Measurements from ENCODE around the gene ZNF148. TPM values are rescaled to one million over a fixed set of nuclear protein-coding genes. Genes with fewer than 3 reads are reported as not detected.

Gene ZNF148
- total RNA-seq, 1 experiment from 2014 or later = 27.8 TPM

DNA sequence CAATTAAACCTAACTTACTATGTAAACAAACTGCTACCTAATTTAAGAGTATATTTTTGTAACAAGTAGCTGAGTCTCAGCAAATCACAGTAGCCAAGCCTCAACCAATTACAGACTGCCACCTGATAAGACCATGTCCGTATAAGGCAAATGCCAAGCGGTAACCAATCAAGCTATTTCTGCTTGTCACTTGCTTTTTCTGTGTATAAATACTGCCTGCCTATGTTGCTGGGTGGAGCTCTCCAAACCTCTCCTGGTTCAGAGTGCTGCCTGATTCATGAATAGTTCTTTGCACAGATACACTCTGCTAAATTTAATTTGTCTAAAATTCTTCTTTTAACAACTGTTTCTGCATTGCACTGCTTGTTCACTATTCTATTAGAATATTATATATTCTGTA lies 42.6 kb downstream of the ZNF148 start:
- DNase-seq = no peak
- Histone ChIP-seq H3K4me3 (no peak overlapping the region), H3K4me1 (no peaks in the 10 kb centered on the region), H3K9me3 (replicated peaks) (peaks cover 7% of the 10 kb centered on the region), H3K36me3 (peaks cover 22% of the 10 kb centered on the region), H3K27me3 (no peaks in the 10 kb centered on the region), H3K27ac (no peak overlapping the region)

DNA sequence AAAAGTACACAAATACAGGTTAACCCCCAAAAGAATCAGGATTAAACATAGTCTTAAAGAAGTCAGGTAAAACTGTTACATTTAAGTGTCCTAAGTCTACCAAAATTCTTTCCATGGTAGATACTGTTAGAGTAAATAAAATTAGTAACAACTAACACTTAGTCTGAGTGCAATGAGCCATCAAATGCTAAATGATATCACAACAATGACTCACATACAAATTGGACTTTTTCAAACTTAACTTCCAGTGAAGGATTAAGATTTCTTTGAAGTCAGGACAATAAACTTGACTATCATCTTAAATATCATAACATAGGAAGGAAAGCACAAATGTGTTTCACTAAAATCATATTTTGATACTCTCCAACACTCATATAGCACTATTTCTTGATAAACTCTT lies 43.9 kb downstream of the ZNF148 start:
- DNase-seq = no peak
- Histone ChIP-seq H3K4me1 (no peaks in the 10 kb centered on the region), H3K27ac (no peak overlapping the region), H3K4me3 (no peak overlapping the region), H3K9me3 (replicated peaks) (peaks cover 7% of the 10 kb centered on the region), H3K27me3 (no peaks in the 10 kb centered on the region), H3K36me3 (peaks cover 30% of the 10 kb centered on the region)

DNA sequence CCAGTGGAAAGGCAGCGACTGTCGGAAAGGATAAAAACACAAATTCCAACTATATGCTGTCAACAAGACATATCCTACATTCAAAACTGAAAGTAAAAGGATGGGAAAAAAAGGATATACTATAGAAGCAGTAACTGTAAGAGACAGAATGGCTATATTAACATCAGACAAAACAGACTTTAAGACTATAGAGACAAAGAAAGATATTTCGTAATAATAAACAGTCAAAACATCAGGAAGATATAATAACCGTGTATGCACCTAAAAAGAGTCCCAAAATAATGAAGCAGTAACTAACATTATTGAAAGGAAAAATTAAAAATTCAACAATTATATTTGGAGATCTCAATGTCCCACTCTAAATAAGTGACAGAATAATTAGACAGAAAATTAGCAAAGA lies 48.2 kb downstream of the ZNF148 start:
- H3K4me3 ChIP-seq = no peak overlapping the region
- no peaks in the 10 kb centered on the region for H3K4me1 ChIP-seq
- H3K27me3 ChIP-seq = no peaks in the 10 kb centered on the region
- H3K36me3 ChIP-seq = peaks cover 47% of the 10 kb centered on the region
- peaks cover 4% of the 10 kb centered on the region; the same call in 1 of the 2 replicates for H3K9me3 ChIP-seq (replicated peaks)
- DNase-seq = no peak
- H3K27ac ChIP-seq = no peak overlapping the region

DNA sequence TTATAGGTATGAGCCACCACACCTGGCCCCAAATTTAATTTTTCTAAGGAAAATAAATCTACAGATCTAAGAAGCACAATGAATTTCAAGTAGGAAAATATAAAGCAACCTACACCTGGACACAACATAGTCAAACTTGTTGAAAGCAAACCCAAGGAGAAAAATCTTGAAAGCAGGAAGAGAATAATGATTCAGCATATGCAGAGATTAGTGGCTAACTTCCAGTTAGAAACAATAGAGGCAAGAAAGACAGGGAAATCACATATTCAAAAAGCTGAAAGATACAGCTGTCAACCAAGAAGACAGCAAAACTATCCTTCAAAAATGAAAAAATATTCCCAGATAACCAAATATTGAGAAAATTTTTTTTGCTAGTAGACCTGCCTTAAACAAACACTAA lies 49.4 kb downstream of the ZNF148 start:
- Histone ChIP-seq H3K4me1 (no peaks in the 10 kb centered on the region), H3K9me3 (replicated peaks) (peaks cover 4% of the 10 kb centered on the region; the same call in 1 of the 2 replicates), H3K36me3 (peaks cover 51% of the 10 kb centered on the region), H3K27ac (no peak overlapping the region), H3K4me3 (no peak overlapping the region), H3K27me3 (no peaks in the 10 kb centered on the region)
- DNase-seq = no peak

DNA sequence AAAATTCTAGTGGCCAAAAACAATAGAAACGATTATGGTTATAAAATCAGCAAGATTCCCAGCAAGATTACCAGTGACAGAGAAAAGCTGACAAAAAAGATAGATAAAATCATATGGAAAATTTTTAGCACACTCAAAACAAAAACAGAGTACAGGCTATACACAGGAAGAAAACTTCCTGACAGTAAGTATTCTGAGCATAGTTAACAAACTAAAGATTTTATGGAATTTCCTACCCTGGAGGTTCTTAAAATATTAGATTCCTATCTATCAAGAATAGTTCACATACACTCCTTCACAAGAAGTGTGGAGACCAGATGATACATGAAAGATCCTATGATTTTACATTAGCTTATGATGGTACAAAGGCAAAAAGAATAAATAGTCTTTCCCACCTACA lies 50.8 kb downstream of the ZNF148 start:
- Histone ChIP-seq H3K9me3 (replicated peaks) (peaks cover 4% of the 10 kb centered on the region; the same call in 1 of the 2 replicates), H3K4me1 (no peaks in the 10 kb centered on the region), H3K27ac (no peak overlapping the region), H3K27me3 (no peaks in the 10 kb centered on the region), H3K36me3 (peaks cover 57% of the 10 kb centered on the region), H3K4me3 (no peak overlapping the region)
- DNase-seq = no peak

DNA sequence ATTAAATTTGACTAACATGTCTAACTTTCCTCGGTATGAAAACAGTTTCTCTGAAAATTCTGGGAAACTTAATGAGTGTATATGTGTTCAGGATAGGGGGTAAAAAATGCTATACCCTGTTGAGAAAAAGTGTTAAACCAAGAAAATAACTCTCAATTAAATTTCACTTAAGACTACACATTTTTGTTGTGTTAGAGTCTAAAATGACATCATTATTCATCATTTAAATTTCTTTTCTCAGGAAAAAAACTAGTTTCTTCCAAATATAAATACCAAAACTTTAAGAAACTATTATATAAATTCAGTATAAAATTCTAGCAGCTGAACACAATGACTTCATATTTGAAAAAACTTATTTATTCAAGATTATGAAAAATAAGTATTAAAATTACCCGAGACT lies 52.2 kb downstream of the ZNF148 start:
- no peak for DNase-seq
- Histone ChIP-seq H3K36me3 (peaks cover 49% of the 10 kb centered on the region), H3K27me3 (no peaks in the 10 kb centered on the region), H3K4me1 (no peaks in the 10 kb centered on the region), H3K27ac (no peak overlapping the region), H3K9me3 (replicated peaks) (peaks cover 4% of the 10 kb centered on the region; the same call in 1 of the 2 replicates), H3K4me3 (no peak overlapping the region)

DNA sequence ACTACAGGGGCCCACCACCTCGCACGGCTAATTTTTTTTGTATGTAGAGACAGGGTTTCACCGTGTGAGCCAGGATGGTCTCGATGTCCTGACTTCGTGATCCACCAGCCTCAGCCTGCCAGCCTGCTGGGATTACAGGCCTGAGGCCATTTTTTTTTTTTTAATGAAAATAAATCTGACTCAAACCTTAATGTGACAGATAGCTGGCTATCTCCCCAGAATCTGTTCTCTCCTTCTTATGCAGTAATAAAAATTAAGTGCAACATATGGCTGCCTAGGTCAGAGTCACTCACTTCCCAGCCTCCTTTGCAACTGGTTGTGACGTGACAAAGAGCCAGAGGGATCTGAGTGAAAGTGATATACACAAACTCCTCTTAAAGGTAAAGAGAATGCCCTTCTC lies 53.0 kb downstream of the ZNF148 start:
- Histone ChIP-seq H3K27ac (no peak overlapping the region), H3K4me1 (no peaks in the 10 kb centered on the region), H3K4me3 (no peak overlapping the region), H3K27me3 (no peaks in the 10 kb centered on the region), H3K36me3 (peaks cover 45% of the 10 kb centered on the region), H3K9me3 (replicated peaks) (peaks cover 4% of the 10 kb centered on the region; the same call in 1 of the 2 replicates)
- no peak for DNase-seq

DNA sequence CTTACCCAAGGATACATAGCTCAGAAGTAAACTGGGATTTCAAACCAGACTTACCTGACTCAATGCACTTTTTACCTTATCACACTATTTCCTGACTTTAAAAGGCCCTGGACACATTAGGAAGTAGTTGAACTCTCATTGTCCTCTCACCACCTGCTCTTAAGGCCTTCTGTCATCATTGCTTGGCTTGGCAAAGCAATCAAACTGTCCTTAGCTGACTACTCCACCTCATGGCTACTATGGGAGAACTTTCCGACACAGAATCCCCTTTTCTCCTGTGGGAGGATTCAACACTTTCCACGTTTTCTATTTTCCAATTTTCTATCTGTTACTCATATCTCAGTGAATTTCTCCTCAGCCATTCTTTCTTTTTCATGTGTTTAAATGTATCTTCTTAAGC lies 55.4 kb downstream of the ZNF148 start:
- Histone ChIP-seq H3K27ac (no peak overlapping the region), H3K27me3 (no peaks in the 10 kb centered on the region), H3K36me3 (peaks cover 38% of the 10 kb centered on the region), H3K4me1 (no peaks in the 10 kb centered on the region), H3K4me3 (no peak overlapping the region), H3K9me3 (replicated peaks) (no peaks in the 10 kb centered on the region)
- DNase-seq = no peak

DNA sequence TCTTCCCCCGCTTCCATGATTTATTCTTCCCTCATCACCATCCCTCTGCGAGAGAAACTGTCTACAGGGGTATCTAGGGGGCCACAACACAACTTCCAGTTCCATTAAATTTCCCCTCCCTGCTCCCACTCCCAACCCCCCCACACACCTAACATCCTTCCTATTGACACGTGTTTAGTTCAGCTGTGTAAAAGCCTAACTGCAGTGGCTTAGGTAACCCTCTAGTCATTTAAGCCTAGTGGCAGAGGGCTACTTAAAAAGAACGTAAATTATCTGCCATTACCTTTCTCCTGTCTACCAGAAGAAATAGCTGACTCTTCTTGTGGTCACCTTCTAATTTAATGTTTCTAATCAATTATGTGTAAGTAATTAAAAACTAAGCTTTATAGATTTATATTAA lies 56.3 kb downstream of the ZNF148 start:
- Histone ChIP-seq H3K27ac (no peak overlapping the region), H3K27me3 (no peaks in the 10 kb centered on the region), H3K4me3 (no peak overlapping the region), H3K36me3 (peaks cover 40% of the 10 kb centered on the region), H3K4me1 (no peaks in the 10 kb centered on the region), H3K9me3 (replicated peaks) (no peaks in the 10 kb centered on the region)
- no peak for DNase-seq

DNA sequence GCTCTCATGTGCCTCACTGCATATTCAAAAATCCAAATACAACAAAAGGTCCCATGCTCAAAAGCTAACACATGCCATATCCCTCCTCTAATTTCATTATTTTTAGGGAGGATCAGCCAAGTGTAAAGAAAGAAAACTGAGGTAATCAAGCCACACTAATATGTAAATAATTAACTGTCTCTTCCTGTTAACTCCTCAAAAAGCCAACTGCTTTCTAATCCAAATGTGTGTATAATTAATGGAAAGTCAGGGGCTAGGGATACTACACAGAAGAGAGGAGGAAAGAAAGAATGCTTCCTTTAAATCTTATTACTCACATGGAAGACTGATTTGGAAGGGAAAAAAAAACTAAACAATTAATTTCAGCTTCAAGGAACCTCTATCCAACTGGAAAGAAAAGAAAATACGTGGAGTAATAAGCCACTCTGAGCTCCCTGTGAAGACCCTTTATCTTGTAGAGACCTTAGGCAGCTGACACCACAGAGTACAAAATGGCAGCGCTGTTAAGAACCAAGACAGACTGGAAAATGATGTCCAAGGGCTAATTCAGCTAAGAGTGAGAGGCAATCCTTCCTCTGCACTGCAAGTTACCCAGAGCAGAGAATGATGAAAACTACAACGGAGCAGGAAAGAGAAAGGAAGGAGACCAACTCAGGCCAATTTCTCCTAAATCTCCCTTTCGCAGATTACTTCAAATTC lies 56.8 kb downstream of the ZNF148 start:
- H3K36me3 ChIP-seq = peaks cover 43% of the 10 kb centered on the region
- H3K27ac ChIP-seq = no peak overlapping the region
- no peaks in the 10 kb centered on the region for H3K27me3 ChIP-seq
- no peak for DNase-seq
- H3K4me1 ChIP-seq = no peaks in the 10 kb centered on the region
- no peak overlapping the region for H3K4me3 ChIP-seq
- H3K9me3 ChIP-seq (replicated peaks) = no peaks in the 10 kb centered on the region

DNA sequence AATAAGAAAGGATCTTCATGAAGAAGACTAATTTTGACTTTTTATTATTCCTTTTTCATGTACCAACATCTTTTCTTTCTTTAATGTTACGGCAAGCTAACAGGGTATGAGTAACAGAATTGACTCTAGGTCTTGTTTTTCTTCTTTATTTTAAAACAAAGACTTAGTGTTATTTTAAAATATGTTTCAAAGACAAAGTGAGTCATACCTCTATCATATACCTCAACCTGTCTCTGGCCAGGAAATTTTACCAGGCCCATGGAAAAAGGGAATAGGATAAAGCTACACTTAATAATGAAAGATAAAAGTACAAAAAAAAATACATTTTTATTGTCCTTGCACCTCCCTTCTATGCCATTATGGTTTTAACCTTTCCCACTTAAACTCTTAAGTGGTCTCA lies 57.4 kb downstream of the ZNF148 start:
- Histone ChIP-seq H3K9me3 (replicated peaks) (peaks cover 2% of the 10 kb centered on the region; the same call in 1 of the 2 replicates), H3K27ac (no peak overlapping the region), H3K4me1 (no peaks in the 10 kb centered on the region), H3K36me3 (peaks cover 46% of the 10 kb centered on the region), H3K27me3 (no peaks in the 10 kb centered on the region), H3K4me3 (no peak overlapping the region)
- no peak for DNase-seq

DNA sequence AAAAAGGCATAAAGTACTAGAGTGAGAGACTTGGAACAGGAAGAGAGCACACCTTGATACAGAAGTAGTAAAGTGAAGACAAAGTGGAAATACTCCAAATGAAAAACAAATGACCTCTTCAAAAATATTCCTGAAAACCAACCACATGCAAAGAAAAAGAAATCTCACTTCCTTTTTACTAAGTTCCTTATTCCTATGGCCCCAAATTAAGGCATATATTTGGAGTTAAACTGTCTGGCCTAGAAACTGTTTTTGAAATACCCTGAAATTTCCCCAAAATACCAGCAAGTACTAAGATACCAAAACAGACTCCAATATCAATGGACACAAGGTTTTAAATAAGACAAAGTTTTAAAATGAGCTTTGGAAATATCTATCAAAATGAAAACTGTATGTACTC lies 58.2 kb downstream of the ZNF148 start:
- H3K9me3 ChIP-seq (replicated peaks) = peaks cover 7% of the 10 kb centered on the region; the same call in 1 of the 2 replicates
- H3K36me3 ChIP-seq = peaks cover 51% of the 10 kb centered on the region
- H3K27me3 ChIP-seq = no peaks in the 10 kb centered on the region
- H3K4me3 ChIP-seq = no peak overlapping the region
- H3K4me1 ChIP-seq = no peaks in the 10 kb centered on the region
- no peak for DNase-seq
- H3K27ac ChIP-seq = no peak overlapping the region

DNA sequence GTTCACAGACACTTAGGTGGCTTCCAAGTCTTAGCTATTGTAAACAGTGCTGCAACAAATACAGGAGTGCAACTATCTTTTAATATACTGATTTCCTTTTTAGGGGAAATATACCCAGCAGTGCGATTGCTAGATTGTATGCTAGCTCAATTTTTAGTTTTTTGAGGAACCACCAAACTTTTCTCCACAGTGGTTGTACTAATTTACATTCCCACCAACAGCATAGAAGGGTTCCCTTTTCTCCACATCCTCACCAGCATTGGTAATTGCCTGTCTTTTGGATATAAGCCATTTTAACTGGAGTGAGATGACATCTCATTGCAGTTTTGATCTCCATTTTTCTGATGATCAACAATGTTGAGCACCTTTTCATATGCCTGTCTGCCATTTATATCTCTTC lies 58.9 kb downstream of the ZNF148 start:
- H3K27ac ChIP-seq = no peak overlapping the region
- DNase-seq = no peak
- no peaks in the 10 kb centered on the region for H3K27me3 ChIP-seq
- peaks cover 9% of the 10 kb centered on the region; the same call in 1 of the 2 replicates for H3K9me3 ChIP-seq (replicated peaks)
- H3K4me1 ChIP-seq = no peaks in the 10 kb centered on the region
- no peak overlapping the region for H3K4me3 ChIP-seq
- peaks cover 54% of the 10 kb centered on the region for H3K36me3 ChIP-seq

DNA sequence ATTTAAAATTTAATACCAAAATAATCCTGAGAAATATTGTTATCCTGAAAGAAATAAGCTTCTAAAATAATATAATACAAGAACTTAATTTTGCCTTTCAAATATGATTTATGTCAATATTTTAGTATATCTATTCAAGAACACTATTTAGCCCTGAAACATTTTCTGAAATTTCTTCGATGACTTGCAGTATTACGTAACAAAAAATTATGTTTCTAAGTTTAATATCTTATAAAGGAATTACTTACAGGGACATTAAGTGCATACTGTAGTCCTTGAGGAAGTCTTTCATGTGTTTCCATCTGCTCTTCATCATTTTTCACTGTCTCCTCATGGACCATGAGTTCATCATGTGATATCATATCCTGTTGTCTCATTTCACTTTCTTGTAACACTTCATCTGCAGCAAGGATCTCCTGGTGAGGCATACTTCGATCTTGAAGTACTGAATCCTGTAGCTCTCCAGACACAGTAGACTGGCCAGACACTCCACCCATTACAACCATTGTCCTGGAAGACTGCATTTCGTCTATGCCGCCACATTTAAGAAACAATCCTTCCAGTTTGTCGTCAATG lies 62.0 kb downstream of the ZNF148 start:
- DNase-seq = no peak
- H3K36me3 ChIP-seq = peaks cover 64% of the 10 kb centered on the region
- H3K27me3 ChIP-seq = no peaks in the 10 kb centered on the region
- H3K4me3 ChIP-seq = no peak overlapping the region
- no peak overlapping the region for H3K27ac ChIP-seq
- H3K9me3 ChIP-seq (replicated peaks) = peaks cover 9% of the 10 kb centered on the region; the same call in 1 of the 2 replicates
- H3K4me1 ChIP-seq = no peaks in the 10 kb centered on the region

DNA sequence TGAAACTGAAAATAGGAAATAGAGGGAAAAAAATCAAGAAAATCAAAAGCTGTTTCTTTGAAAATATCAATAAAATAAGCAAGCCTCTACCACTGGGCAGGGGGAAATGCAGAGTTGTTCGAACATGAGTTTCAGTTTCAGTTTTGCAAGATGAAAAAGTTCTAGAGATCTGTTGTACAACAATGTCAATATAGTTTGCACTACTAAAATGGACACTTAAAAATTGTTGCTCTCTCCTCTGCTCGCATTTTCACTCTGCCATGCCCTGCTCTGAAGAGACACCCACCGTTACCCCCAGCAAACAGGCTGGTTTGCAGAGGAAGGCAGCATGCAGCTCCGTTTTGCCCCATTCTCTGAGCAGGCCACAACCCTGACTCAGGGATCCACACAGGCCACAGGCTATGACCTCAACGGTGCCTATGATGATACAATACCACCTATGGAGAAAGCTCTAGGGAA lies 64.5 kb downstream of the ZNF148 start:
- peaks cover 56% of the 10 kb centered on the region for H3K36me3 ChIP-seq

More for the DNA sequence above, 64.5 kb downstream of the ZNF148 start:
- Histone ChIP-seq H3K4me3 (no peak overlapping the region), H3K27ac (no peak overlapping the region), H3K27me3 (no peaks in the 10 kb centered on the region), H3K9me3 (replicated peaks) (peaks cover 9% of the 10 kb centered on the region; the same call in 1 of the 2 replicates), H3K4me1 (no peaks in the 10 kb centered on the region)
- DNase-seq = no peak
